ENCODE measurements around the gene SMARCA2.
A peak's percentile ranks its signal among the peaks of the same experiment; 100 is the strongest.

SMARCA2 gene

GRCh38 chr9:2174306-2174705, 159.2 kb downstream of the SMARCA2 start:
- no peak overlapping the region for H3K4me3 ChIP-seq (ENCODE audit: low read depth, low read length)
- no peak for TF ChIP-seq CTCF (conservative IDR thresholded peaks at IDR 0.05; ENCODE audit: low read depth, low read length)
- DNase-seq (ENCODE audit: low read depth): no peak

- TF ChIP-seq CTCF (conservative IDR thresholded peaks at IDR 0.05; ENCODE audit: low read depth, low read length): no peak
- H3K4me3 ChIP-seq (ENCODE audit: low read depth, low read length): no peak overlapping the region
Measured at GRCh38 chr9:2174911-2175310, 159.8 kb downstream of the SMARCA2 start.

GRCh38 chr9:2177121-2177520, 162.0 kb downstream of the SMARCA2 start:
- no peak for TF ChIP-seq CTCF (conservative IDR thresholded peaks at IDR 0.05; ENCODE audit: low read depth, low read length)
- DNase-seq (ENCODE audit: low read depth): no peak
- no peak overlapping the region for H3K4me3 ChIP-seq (ENCODE audit: low read depth, low read length)

More at GRCh38 chr9:2174911-2175310, 159.8 kb downstream of the SMARCA2 start:
- DNase-seq (ENCODE audit: low read depth): no peak

- H3K4me3 ChIP-seq (ENCODE audit: low read depth, low read length): no peak overlapping the region
- TF ChIP-seq CTCF (conservative IDR thresholded peaks at IDR 0.05; ENCODE audit: low read depth, low read length): no peak
- no peak for DNase-seq (ENCODE audit: low read depth)
Measured at GRCh38 chr9:2178034-2178734, 163.0 kb downstream of the SMARCA2 start.

GRCh38 chr9:2179567-2179966, 164.4 kb downstream of the SMARCA2 start:
- no peak for DNase-seq (ENCODE audit: low read depth)
- TF ChIP-seq CTCF (conservative IDR thresholded peaks at IDR 0.05; ENCODE audit: low read depth, low read length): no peak
- H3K4me3 ChIP-seq (ENCODE audit: low read depth, low read length): no peak overlapping the region

GRCh38 chr9:2180154-2180553, 165.0 kb downstream of the SMARCA2 start:
- no peak overlapping the region for H3K4me3 ChIP-seq (ENCODE audit: low read depth, low read length)
- DNase-seq (ENCODE audit: low read depth): no peak
- TF ChIP-seq CTCF (conservative IDR thresholded peaks at IDR 0.05; ENCODE audit: low read depth, low read length): no peak

GRCh38 chr9:2180704-2181103, 165.6 kb downstream of the SMARCA2 start:
- peak; percentile 29 for DNase-seq (ENCODE audit: low read depth)
- TF ChIP-seq CTCF (conservative IDR thresholded peaks at IDR 0.05; ENCODE audit: low read depth, low read length): no peak
- no peak overlapping the region for H3K4me3 ChIP-seq (ENCODE audit: low read depth, low read length)
